ENCODE data around the gene DNASE2B.

The DNASE2B gene

GRCh38 chr1:84379138-84379916, 19.0 kb upstream of the DNASE2B start:
- TF ChIP-seq, protein P1, sequence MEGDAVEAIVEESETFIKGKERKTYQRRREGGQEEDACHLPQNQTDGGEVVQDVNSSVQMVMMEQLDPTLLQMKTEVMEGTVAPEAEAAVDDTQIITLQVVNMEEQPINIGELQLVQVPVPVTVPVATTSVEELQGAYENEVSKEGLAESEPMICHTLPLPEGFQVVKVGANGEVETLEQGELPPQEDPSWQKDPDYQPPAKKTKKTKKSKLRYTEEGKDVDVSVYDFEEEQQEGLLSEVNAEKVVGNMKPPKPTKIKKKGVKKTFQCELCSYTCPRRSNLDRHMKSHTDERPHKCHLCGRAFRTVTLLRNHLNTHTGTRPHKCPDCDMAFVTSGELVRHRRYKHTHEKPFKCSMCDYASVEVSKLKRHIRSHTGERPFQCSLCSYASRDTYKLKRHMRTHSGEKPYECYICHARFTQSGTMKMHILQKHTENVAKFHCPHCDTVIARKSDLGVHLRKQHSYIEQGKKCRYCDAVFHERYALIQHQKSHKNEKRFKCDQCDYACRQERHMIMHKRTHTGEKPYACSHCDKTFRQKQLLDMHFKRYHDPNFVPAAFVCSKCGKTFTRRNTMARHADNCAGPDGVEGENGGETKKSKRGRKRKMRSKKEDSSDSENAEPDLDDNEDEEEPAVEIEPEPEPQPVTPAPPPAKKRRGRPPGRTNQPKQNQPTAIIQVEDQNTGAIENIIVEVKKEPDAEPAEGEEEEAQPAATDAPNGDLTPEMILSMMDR (IDR thresholded peaks at IDR 0.05; ENCODE audit: low read depth, low read length), result no peak
- TF ChIP-seq MAX (IDR thresholded peaks at IDR 0.05; ENCODE audit: low read depth, low read length), result no peak
- no peak for TF ChIP-seq POLR2A (IDR thresholded peaks at IDR 0.05; ENCODE audit: extremely low read depth, insufficient read length)
- no peak for TF ChIP-seq MYC (IDR thresholded peaks at IDR 0.05; ENCODE audit: low read depth, low read length)
- H3K4me3 ChIP-seq (ENCODE audit: low read depth, low read length), result no peak overlapping the region
- peak; percentile 2 for DNase-seq (ENCODE audit: low read depth)

DNA sequence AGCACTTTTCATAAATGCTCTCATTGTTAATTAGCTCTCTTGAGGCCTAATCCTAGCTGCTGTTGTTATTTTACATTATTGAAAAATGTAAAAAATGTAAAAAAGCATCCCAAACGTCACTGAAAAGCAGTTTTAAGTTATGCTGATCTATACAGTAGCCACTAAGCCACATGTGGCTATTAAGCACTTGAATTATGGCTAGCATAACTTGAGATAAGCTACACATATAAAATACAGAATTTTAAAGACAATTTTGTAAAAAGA, 18.4 kb upstream of the DNASE2B start:
- no peak for DNase-seq (ENCODE audit: low read depth)
- TF ChIP-seq MAX (IDR thresholded peaks at IDR 0.05; ENCODE audit: low read depth, low read length), result no peak
- TF ChIP-seq POLR2A (IDR thresholded peaks at IDR 0.05; ENCODE audit: extremely low read depth, insufficient read length), result no peak
- TF ChIP-seq MYC (IDR thresholded peaks at IDR 0.05; ENCODE audit: low read depth, low read length), result no peak
- TF ChIP-seq, protein P1 (IDR thresholded peaks at IDR 0.05; ENCODE audit: low read depth, low read length), result no peak
- H3K4me3 ChIP-seq (ENCODE audit: low read depth, low read length), result no peak overlapping the region

GRCh38 chr1:84382127-84382526, 16.2 kb upstream of the DNASE2B start:
- TF ChIP-seq MYC (IDR thresholded peaks at IDR 0.05; ENCODE audit: low read depth, low read length), result no peak
- TF ChIP-seq POLR2A (IDR thresholded peaks at IDR 0.05; ENCODE audit: extremely low read depth, insufficient read length), result no peak
- TF ChIP-seq MAX (IDR thresholded peaks at IDR 0.05; ENCODE audit: low read depth, low read length), result no peak
- TF ChIP-seq, protein P1 (IDR thresholded peaks at IDR 0.05; ENCODE audit: low read depth, low read length), result no peak
- H3K4me3 ChIP-seq (ENCODE audit: low read depth, low read length), result no peak overlapping the region
- no peak for DNase-seq (ENCODE audit: low read depth)

- no peak for DNase-seq (ENCODE audit: low read depth)
- H3K4me3 ChIP-seq (ENCODE audit: low read depth, low read length), result no peak overlapping the region
- TF ChIP-seq, protein P1 (IDR thresholded peaks at IDR 0.05; ENCODE audit: low read depth, low read length), result no peak
- TF ChIP-seq MYC (IDR thresholded peaks at IDR 0.05; ENCODE audit: low read depth, low read length) (no peak), MAX (IDR thresholded peaks at IDR 0.05; ENCODE audit: low read depth, low read length) (no peak), POLR2A (IDR thresholded peaks at IDR 0.05; ENCODE audit: extremely low read depth, insufficient read length) (no peak)
Measured at GRCh38 chr1:84385347-84385746, 12.9 kb upstream of the DNASE2B start.

DNA sequence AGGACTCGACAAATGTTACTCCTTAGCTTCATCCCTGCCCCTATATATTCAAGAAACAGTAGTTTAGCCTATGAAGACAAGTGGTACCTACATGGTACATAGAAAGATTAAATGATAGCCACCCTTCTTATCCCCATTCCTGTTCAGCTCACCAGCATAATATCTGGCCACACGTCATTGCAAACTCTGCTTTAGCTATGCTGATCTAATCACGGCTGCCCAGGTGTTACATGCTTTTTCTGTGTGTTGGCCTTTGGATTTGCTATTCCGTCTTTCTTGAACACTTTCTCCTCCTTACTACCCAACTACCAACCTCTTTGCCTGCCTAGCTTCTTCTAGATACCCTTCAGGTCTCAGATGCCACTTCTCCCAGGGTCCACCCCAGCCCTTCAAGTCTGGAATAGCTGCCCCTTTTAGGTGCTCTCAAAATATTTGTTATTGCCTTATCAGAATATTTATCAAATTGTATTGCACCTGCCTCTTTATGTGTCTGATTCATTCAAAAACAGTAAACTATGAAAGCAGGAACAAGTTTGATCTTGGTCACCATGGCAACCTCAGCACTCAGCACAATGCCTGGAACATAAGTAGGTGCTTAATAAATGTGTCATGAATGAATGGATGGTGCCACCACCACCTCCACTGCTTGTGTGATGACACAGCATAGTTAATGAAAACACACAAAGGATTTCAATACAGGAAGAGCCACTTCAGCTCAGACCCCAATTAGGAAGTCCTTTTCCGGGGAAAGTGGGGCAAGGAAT, 11.4 kb upstream of the DNASE2B start:
- no peak overlapping the region for H3K4me3 ChIP-seq (ENCODE audit: low read depth, low read length)
- TF ChIP-seq, protein P1 (IDR thresholded peaks at IDR 0.05; ENCODE audit: low read depth, low read length), result no peak
- TF ChIP-seq POLR2A (IDR thresholded peaks at IDR 0.05; ENCODE audit: extremely low read depth, insufficient read length), result no peak
- TF ChIP-seq MYC (IDR thresholded peaks at IDR 0.05; ENCODE audit: low read depth, low read length), result no peak
- TF ChIP-seq MAX (IDR thresholded peaks at IDR 0.05; ENCODE audit: low read depth, low read length), result no peak
- no peak for DNase-seq (ENCODE audit: low read depth)
